HG03060 (cell line): Measurements from ENCODE around the gene TEX9.
A peak's percentile ranks its signal among the peaks of the same experiment; 100 is the strongest.
"Not testable (repeated sequence)": the region's sequence is repeated elsewhere in the genome, so short reads cannot be mapped to it uniquely, and the experiment has no call there.

ENCODE experiments used
- ATAC-seq: cut with Tn5 transposase; IDR thresholded peaks from one replicate; pipeline ENCODE4 v1.9.1; 2021; ENCODE audit warnings: low read depth, moderate number of reproducible peaks; ENCODE audit not compliant: unreplicated experiment

The TEX9 gene

DNA sequence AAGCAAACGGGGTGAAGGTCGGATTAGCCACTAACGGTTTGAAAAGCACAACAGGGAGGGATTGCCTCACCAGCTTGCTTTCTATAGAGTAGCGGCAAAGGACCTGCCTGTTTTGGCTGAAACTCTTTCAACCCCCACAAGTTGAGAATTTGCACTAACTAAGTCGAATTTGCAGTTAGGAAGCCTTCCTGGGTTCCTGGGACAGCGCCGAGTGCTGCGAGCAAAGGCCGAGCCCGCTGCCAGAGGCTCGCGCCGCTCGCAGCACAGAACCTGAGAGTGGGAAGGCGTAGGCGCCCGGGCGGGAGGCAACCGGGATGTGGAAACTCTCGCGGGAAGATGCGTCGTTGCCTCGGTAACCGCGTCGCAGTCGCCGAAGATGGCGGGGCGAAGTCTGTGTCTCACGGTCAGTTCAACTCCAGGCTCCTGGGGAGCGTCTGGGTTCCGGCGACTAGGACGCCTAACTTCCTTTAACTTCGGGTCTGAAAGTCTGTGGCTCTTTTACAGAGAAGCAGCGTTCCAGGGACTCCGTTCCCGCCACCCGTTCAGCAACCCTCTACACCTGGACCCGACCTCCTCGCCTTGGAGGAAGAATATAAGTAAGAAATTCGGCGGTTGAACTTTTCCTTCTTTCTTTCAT is at the start of gene TEX9:
Gene TEX9 (plus strand): TSS at position 352 of the 637 bp plus-strand sequence. CDS start 25 bp downstream, at position 377.
- peak; percentile 61 for ATAC-seq

DNA sequence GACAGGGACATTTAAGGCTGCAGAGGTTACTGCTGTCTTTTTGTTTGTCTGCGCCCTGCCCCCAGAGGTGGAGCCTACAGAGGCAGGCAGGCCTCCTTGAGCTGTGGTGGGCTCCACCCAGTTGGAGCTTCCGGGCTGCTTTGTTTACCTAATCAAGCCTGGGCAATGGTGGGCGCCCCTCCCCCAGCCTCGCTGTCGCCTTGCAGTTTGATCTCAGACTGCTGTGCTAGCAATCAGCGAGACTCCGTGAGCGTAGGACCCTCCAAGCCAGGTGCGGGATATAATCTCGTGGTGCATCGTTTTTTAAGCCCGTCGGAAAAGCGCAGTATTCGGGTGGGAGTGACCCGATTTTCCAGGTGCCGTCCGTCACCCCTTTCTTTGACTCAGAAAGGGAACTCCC is 48.7 kb upstream of the TEX9 start:
- ATAC-seq = not testable (repeated sequence)

DNA sequence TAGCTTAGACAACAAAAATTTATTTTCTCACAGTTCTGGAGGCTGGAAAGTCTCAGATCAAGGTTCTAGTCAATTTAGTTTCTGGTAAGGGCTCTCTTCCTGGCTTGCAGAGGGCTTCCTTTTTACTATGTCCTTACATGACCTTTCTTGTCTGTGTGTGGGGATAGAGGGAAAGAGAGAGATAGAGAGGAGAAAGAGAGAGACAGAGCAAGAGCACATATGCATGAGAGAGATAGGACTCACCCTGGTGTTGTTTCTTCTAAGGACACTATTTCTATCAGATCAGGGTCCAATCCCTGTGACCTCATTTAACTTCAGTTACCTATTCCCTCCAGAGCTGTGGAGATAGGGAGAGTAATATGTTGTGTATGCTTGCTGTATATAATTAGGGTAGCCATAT is 44.9 kb upstream of the TEX9 start:
- no peak for ATAC-seq

DNA sequence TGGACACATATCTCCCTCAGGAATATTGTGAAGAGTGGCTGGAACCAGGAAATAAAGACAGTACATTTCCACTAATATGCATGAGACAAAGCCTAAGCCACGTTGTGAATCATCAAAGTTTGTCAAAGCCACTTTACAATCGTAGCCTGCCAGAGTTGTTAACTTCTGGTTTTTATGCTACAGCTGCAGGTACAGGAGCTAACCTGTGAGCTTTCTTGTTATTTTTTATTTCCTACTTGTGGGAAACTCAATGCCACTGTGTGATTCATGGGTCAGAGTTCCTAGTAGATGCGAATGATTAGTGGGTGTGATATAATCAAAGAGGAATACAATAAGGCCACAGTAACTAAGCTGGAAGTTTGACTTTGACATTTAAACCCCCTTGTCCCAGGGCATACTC is 44.4 kb upstream of the TEX9 start:
- no peak for ATAC-seq

DNA sequence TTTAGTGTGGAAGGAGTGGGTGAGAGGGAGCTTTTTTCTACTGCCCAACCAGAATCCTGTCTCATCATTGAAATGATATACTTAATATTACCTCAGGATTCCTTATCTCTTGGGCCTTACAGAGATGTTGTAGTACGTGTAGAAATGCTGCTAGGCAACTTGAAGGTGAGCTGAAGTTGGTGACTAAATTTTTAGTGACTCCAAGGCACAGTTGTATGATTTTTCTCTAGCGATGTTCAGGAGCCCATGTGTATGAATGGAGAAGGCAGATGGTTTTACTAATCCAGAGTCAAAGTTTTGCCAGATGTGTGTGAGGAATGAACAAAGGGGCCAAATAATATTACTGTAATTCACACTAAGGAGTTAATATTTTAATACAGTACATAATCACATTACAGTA is 42.8 kb upstream of the TEX9 start:
- ATAC-seq = no peak

DNA sequence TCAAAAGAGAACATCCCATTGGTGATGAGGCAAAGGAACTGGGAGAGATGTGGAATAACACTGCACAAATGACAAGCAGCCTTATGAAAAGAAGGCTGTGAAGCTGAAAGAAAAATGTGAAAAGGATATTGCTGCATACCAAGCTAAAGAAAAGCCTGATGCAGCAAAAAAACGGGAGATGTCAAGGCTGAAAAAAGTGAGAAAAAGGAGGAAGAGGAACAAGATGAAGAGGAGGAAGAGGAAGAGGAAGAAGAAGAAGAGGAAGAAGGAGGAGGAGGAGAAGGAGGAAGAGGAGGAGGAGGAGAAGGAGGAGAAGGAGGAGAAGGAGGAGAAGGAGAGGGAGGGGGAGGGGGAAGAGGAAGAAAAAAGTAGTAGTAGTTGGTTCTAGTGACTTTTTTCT is 41.8 kb upstream of the TEX9 start:
- ATAC-seq = no peak

DNA sequence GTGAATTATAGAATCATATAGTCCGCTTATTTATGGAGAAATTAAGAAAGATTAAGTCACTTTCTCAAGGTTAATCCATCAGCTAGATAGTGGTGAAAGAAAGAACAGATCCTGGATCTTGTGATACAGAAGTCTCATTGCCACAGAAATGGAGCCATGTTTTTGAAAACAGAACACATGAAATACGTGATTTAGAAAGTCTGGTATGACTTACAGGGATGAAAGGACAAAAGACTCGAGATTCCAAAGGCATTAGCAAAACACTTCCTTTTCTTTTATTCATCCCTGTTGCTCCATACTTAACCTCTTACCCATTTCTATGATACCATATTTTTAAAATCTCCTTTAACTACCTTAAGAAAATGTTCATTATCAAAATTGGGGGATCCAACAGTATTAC is 40.0 kb upstream of the TEX9 start:
- no peak for ATAC-seq

DNA sequence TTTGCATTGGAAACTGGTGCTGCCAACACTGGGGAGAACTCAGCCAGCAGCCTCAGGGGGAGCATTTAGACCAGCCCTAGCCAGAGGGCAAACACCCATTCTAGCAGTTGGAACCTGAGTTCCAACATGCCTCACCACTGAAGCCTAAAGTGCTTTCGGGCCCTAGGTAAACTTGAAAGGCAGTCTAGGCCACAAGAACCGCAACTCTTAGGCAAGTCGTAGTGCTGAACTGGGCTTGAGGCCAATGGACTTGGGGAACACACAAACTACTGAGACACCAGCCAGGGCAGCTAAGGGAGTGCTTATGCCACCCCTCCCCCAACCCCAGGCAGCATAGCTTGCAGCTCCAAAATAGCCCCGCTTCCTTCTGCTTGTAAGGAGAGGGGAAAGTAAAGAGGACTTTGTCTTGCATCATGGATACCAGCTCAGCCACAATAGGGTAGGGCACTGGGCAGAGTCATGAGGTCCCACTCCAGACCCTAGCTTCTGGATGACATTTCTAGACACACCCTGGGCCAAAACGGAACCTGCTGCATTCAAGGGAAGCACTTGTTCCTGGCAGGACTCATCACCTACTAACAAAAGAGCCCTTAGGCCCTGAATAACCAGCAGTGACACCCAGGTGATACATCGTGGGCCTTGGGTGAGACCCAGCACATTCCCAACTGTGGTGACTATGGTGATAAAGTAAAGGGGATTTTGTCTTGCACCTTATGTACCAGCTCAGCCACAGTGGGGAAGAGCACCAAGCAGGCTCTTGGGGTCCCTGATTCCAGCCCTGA is 37.3 kb upstream of the TEX9 start:
- no peak for ATAC-seq

DNA sequence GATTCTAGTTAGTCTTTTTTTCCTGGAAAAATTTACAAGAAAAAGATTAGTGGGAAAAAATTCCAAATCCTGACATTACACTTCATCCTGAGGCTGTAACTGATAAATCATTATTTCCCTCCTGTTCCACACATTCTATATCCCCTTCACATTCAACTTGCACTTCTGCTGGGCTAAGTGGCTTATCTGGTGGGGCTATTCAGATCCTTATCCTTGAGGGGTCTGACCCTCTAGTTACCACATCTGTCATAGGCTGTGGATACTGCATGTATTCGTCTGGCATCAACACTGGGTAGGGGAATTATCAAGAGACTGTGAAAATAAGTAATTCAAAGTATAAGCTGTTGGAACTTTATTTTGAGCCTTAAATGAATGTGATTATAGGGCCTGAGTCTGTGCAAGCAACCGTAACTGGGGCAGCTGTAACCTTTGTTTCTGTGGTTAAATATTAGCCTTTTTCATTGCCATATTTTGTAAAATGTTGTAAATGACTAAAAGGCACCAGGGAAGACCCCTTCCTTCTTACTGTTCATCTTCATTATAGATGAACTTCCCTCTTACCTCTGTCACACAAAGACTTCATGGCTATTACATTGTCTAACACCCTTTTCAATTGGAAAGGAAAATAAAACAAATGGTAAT is 28.0 kb upstream of the TEX9 start:
- no peak for ATAC-seq

DNA sequence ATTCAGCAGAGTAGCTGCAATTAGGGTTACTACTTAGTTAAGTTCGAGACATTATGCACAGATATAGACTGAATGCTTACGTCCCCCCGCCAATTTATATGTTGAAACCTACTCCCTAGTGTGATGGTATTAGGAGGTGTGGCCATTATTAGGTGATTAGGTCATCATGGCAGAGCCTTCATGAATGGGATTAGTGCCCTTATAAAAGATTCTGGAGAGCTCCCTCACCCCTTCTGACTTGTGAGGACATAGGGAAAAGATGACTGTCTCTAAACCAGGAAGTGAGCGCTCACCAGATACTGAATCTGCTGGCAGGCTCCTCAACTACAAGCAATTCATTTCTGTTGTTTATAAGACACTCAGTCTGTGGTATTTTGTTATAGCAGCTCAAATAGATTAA is 25.6 kb upstream of the TEX9 start:
- ATAC-seq = no peak

DNA sequence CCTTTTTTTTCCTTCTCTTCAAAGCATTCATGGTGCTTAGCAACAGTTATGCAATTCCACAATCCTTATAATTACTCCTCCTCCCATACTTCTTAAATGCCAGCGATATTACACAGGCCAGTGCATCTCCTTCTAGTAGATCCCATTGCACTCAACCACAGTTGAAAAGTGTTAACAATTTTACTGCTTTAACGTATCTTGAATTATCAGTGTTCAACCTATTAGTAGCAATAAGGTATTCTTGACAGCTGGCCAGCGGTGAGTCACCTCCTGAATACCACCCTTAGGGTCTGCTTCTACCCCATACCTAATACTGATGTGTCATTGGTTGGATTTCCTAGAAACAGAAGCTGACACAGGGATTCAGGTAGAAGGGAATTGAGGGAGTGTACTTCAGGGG is 24.0 kb upstream of the TEX9 start:
- no peak for ATAC-seq

DNA sequence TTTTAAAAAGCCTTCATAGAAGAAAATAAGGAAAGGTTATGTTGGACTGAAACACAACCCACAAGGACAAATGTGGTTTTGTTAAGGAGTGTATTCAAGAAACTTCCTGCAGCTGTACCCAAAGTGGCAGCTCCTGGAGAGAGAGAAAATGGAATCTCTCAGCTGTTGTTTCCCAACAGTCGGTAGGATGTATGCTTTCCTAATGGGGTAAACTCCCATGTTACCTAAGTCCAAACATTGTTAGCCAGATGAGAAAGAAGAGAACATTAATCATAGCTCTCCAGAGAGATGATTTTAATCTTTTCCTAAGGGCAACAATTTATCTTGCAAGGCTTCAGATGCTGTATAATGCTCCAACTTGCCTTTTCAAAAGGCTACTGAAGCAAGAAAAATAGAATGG is 22.6 kb upstream of the TEX9 start:
- ATAC-seq = no peak

DNA sequence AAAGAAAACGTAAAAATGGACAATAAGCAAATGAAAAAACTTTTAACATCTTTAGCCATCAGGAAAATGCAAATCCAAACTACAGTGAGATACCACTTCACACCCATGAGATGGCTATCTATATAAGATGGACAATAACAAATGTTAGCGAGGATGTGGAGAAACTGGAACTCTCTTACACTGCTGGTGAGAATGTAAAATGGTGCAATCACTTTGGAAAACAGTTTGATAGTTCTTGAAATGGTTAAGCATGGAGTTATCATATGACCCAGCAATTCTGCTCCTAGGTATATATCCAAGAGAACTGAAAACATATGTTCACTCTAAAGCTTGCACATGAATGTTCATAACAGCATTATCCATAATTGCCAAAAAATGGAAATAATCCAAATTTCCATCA is 21.3 kb upstream of the TEX9 start:
- no peak for ATAC-seq

DNA sequence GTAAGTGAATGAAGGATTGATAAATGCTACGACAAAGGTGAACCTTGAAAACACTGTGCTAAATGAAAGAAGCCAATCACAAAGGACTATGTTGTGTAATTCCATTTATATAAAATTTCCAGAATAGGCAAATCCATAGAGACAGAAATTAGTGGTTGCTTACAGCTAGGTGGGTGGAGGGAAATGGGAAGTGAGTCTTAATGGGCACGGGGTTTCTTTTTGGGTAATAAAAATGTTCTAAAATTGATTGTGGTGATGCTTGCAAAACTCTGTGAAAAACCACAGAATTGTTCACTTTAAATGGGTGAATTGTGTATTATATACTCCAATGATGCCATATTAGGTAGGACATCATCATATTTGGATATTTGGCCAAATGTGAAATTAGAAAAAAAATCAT is 20.9 kb upstream of the TEX9 start:
- no peak for ATAC-seq

DNA sequence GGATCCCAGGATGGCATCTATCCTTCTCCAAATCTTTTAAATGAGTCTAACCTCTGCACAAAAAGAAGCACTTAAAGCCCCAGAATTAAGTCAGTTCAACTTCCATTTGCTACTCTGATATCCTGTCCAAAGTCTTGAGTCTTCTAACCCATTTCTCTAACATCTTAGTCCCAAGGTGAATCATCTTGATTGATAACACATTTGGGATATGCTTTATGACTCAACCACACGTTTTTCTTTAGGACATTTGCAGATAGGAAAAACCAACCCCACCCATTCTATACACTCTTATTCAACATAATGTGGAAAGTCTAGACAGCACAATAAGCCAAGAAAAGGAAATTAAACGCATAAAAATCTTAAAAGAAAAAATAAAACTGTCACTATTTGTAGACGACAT is 18.8 kb upstream of the TEX9 start:
- ATAC-seq = no peak

DNA sequence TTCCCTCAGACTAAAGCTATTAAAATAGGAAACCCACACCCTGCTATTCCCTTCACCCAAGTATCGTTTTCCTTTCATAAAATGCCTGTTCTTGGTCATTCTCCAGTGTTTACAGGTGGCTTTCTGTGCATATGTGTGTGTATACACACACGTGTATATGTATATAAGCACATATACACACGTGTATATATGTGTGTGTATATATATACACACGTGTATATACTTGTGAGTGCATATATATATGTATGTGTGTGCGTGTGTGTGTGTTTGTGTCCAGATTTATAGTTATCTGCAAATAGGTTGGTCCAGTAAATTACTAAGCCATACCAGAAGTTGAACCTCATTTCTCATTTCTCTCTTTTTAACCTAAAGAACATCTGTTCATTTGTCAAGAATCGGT is 15.7 kb upstream of the TEX9 start:
- ATAC-seq = no peak

DNA sequence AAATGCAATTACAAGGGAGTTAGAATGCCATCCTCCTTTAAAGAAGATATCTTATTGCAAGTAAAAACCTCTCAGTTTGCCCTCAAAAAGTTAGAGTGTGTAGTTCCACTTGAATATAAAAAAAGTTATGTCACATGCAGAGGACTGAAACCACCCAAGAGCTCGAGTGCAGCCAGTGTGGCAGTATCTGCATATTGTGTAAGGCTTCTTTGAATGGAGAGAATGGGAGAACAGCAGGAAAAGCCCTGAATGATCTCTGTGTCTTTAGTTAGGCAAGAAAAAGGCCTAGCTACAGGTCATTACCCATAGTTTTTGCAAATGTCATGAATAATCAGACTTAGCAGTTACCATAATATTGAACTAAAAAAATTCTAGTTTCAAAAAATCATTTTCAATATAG is 13.9 kb upstream of the TEX9 start:
- ATAC-seq = no peak

DNA sequence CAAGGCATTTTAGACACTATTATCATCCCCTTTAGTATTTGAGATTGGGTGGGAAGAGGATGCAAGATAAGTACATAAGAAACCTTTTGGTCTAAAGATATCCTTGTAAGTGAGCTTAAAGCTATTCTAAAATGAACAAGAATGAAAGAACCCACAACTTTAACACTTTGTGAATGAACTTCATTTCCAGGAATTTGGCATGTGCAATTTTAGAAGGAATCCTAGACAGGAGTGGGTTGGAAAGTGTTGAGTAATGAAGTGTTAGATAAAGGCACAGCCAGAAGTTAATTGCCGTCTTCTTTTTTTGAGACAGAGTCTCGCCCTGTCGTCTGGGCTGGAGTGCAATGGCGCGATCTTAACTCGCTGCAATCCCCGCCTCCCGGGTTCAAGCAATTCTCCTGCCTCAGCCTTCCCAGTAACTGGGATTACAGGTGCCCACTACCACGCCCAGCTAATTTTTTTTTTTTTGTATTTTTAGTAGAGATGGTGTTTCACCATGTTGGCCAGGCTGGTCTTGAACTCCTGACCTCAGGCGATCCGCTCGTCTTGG is 13.2 kb upstream of the TEX9 start:
- ATAC-seq = no peak

DNA sequence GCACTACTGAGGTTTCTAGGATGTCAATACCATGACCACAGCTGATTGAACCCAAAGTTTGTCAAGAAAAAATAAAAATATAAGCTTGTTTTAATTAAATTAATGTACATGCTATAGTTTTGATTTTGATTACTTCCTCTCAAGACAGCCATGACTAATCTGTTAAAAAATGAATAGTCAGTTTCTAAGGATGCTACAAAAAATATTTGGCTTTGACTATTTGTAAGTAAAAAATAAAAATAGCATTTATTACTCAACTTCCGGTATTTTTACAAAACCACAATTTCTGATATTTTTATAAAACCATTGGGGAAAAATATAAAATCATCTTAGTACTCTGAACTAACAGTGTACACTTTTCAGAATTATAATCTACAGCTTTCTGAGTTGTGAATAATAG is 12.1 kb upstream of the TEX9 start:
- no peak for ATAC-seq

DNA sequence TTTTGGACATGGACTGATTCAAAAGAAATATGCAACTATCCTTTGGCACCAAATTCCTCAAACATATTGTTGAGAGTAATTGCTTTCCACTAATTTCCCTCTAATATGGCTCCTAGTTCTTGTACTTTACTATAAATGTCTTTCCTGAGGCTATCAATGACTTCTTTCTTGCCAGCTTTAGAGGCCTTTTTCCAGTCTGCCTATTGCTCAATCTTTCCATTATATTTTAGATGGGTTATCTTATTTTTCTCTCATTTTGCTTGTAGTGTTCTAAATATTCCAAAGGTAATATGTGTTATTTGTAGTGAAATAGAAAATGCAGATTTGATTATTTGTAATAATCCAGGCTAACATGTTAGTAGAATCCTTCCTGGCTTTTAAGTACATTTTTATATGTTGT is 11.5 kb upstream of the TEX9 start:
- no peak for ATAC-seq

DNA sequence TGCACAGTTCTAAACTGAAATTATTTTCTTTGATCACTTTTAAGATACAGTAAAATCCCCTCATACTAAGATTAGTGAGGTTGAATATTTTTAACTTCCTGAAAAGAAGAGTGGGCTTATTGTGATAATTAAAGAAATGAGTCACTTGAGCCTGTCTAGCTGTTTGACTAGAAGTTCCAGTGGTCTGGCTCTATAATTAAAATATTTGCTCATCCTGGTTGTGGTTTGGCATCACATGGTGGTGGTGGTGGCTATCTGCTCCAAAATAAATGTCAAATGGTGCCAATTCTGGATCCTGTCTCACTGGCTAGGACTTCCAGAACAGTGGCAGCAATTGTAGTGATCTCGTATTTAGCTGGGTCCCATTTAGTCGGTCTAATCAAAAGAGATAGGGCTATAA is 8.6 kb upstream of the TEX9 start:
- ATAC-seq = peak; percentile 43

DNA sequence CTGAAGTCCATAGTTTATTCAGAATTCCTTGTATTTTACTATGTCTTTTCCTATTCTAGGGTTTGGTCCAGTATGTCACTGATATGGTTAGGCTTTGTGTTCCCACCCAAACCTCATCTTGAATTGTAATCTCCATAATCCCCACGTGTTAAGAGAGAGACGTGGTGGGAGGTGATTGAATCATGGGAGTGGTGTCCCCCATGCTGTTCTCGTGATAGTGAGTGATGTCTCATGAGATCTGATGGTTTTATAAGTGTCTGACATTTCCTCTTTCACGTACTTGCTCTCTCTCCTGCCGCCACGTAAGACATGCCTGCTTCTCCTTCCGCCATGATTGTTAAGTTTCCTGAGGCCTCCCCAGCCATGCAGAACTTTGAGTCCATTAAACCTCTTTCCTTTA is 6.6 kb upstream of the TEX9 start:
- no peak for ATAC-seq
